Smooth muscle cell (in vitro differentiated cells): ENCODE results near the gene PM20D1. TPM values are rescaled to one million over a fixed set of nuclear protein-coding genes. Genes with fewer than 3 reads are reported as not detected.
"Not testable (repeated sequence)": the region's sequence is repeated elsewhere in the genome, so short reads cannot be mapped to it uniquely, and the experiment has no call there.

ENCODE experiments used
- DNase-seq: peaks from one replicate; lab custom pipeline; 2025; ENCODE audit not compliant: unreplicated experiment; lab: John Stamatoyannopoulos, UW
- H2AFZ ChIP-seq: fragments of 200-600 bp; sonication (generic); 2 replicates; pipeline ENCODE4 v1.6.0; 2016; ENCODE audit warnings: antibody characterized with exemption, low read depth, mild to moderate bottlenecking
- H3F3A ChIP-seq: fragments of 200-600 bp; sonication (generic); 2 replicates; pipeline ENCODE4 v1.6.0; 2017; ENCODE audit warnings: antibody characterized with exemption, low read depth
- H3K27ac ChIP-seq: fragments of 200-600 bp; sonication (generic); 2 replicates; pipeline ENCODE4 v1.5.1; 2016; ENCODE audit warnings: low read depth, mild to moderate bottlenecking
- H3K27me3 ChIP-seq: fragments of 200-600 bp; sonication (generic); 2 replicates; pipeline ENCODE4 v1.6.1; 2016; ENCODE audit warnings: low read depth, mild to moderate bottlenecking
- H3K36me3 ChIP-seq: fragments of 200-600 bp; sonication (generic); 2 replicates; pipeline ENCODE4 v1.5.1; 2016; ENCODE audit warnings: low read depth
- H3K4me1 ChIP-seq: fragments of 200-600 bp; sonication (generic); 2 replicates; pipeline ENCODE4 v1.5.1; 2016; ENCODE audit warnings: low read depth
- H3K4me2 ChIP-seq: fragments of 200-600 bp; sonication (generic); 2 replicates; pipeline ENCODE4 v1.6.0; 2016; ENCODE audit warnings: mild to moderate bottlenecking
- H3K4me3 ChIP-seq: fragments of 200-600 bp; sonication (generic); 2 replicates; pipeline ENCODE4 v1.5.1; 2016; ENCODE audit warnings: mild to moderate bottlenecking
- H3K79me2 ChIP-seq: fragments of 200-600 bp; sonication (generic); 2 replicates; pipeline ENCODE4 v1.6.0; 2016; ENCODE audit warnings: low read depth, mild to moderate bottlenecking
- H3K9ac ChIP-seq: fragments of 200-600 bp; sonication (generic); 2 replicates; pipeline ENCODE4 v1.6.0; 2016; ENCODE audit warnings: low read depth
- H3K9me3 ChIP-seq: fragments of 200-600 bp; sonication (generic); replicated peaks from 2 replicates; pipeline ENCODE4 v1.5.1; 2016; ENCODE audit warnings: low read depth
- H4K20me1 ChIP-seq: fragments of 200-600 bp; sonication (generic); 2 replicates; pipeline ENCODE4 v1.6.0; 2016; ENCODE audit warnings: low read depth
- WGBS: methylation state at CpG from one replicate; pipeline ENCODE4 v1.1.7; 2016; ENCODE audit warnings: low lambda C conversion rate; 5-methylcytosine and 5-hydroxymethylcytosine counted together
- polyA plus RNA-seq: library from polyadenylated mRNA; unstranded; fragments of >200 nt; fragmentation: Nextera tagmentation; extraction: Ambion mirVana; gene quantifications from 2 replicates; pipeline ENCODE4 v1.2.1, GENCODE V29; 2016
- total RNA-seq: library from RNA; depleted of rRNA; stranded (reverse); fragments of >200 nt; gene quantifications from 2 replicates; pipeline ENCODE4 v1.2.3, GENCODE V29; 2014
- TF ChIP-seq, protein P1 (sequence below): fragments of 200-600 bp; sonication (generic); IDR thresholded peaks from 2 replicates; pipeline ENCODE4 v1.5.1; 2017; ENCODE audit warnings: borderline replicate concordance, mild to moderate bottlenecking, antibody characterized with exemption; ENCODE audit not compliant: insufficient read depth, poor library complexity, severe bottlenecking

Gene PM20D1
- total and polyA plus RNA-seq, 2 experiments from 2014 or later, result not detected

DNA sequence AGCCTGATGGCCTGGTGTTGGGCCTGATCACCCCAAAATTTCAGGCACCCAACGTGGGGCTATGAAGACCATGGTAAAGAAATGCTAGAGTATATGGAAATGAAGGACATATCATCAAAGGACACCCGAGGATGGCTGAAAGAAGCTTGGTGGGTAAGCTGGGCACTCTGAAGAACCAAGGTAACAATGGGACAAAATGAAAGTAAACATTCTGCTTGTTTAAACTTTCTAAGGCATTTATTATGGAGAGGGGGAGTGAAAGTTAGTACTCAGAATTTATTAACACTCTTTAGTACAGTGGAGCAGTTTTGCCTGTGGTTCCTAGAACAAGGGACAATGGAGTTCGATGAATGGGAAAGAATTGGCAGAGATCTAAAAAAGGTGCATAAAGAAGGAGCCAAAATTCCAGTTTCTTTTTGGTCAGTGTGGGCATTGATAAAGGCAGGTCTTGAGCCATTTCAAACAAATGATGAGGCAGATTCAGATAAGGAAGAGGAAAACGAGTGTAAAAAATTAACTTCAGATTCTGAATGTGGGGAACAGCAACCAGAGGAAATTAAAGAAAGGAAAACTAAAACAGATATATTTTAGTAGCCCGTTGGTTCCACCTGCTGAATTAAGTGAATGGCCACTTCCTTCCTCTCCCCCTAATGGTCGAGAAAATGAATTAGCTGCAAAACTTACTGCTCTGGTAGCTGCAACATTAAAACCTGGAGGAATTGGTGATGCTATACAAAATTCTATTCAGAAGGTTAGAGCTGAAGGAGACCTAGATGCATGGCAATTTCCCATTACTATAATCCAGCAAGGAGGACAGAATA, 8.4 kb upstream of the PM20D1 start:
- 86% methylated on average over 6 of the region's 6 CpGs for WGBS
- Histone ChIP-seq H4K20me1 (no peaks in the 10 kb centered on the region), H3K79me2 (no peaks in the 10 kb centered on the region), H3K27me3 (no peaks in the 10 kb centered on the region), H3F3A (no peaks in the 10 kb centered on the region), H3K4me1 (no peaks in the 10 kb centered on the region), H3K9ac (no peak overlapping the region), H2AFZ (no peak overlapping the region), H3K36me3 (peaks cover 6% of the 10 kb centered on the region), H3K27ac (no peak overlapping the region), H3K4me2 (no peak overlapping the region), H3K4me3 (no peak overlapping the region), H3K9me3 (peaks cover 4% of the 10 kb centered on the region)
- TF ChIP-seq, protein P1, sequence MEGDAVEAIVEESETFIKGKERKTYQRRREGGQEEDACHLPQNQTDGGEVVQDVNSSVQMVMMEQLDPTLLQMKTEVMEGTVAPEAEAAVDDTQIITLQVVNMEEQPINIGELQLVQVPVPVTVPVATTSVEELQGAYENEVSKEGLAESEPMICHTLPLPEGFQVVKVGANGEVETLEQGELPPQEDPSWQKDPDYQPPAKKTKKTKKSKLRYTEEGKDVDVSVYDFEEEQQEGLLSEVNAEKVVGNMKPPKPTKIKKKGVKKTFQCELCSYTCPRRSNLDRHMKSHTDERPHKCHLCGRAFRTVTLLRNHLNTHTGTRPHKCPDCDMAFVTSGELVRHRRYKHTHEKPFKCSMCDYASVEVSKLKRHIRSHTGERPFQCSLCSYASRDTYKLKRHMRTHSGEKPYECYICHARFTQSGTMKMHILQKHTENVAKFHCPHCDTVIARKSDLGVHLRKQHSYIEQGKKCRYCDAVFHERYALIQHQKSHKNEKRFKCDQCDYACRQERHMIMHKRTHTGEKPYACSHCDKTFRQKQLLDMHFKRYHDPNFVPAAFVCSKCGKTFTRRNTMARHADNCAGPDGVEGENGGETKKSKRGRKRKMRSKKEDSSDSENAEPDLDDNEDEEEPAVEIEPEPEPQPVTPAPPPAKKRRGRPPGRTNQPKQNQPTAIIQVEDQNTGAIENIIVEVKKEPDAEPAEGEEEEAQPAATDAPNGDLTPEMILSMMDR, result no peak
- no peak for DNase-seq

DNA sequence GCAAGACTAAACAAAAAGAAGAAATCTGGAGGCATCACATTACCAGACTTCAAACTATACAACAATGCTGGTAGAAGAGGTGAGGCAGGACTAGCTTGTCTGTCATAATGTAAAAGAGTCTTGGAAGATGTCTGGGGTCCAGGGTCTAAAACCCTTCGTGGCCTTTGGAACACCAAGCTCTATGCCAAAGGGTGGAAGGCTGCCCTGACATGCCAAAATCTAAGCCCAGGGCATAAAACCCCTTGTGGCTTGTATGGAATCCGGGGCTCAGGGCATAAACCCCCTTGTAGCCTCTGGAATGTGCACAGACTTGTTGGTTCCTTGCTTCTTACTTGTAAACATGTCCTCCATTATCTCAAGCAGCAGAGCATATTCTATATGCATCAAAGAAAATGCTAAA, 7.6 kb upstream of the PM20D1 start:
- not testable (repeated sequence) for H3F3A ChIP-seq, H3K4me1 ChIP-seq, H3K9me3 ChIP-seq, H3K27ac ChIP-seq, H3K9ac ChIP-seq, H3K4me2 ChIP-seq, H4K20me1 ChIP-seq, H2AFZ ChIP-seq, H3K79me2 ChIP-seq, DNase-seq, H3K36me3 ChIP-seq, H3K4me3 ChIP-seq, H3K27me3 ChIP-seq
- WGBS, result 81% methylated on average over 2 of the region's 2 CpGs

DNA sequence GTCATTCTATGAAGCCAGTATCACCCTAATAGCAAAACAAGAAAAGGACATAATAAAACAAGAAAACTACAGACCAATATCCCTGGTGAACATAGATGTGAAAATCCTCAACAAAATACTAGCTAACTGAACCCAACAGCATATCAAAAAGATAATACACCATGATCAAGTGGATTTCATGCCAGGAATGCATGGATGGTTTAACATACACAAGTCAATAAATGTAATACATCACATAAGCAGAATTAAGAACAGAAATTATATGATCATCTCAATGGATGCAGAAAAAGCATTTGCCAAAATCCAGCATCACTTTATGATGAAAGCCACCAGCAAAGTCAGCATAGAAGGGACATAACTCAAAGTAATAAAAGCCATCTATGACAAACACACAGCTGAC, 6.5 kb upstream of the PM20D1 start:
- no peaks in the 10 kb centered on the region for H3F3A ChIP-seq
- no peak for DNase-seq
- H3K27ac ChIP-seq, result no peak overlapping the region
- TF ChIP-seq, protein P1, result no peak
- H3K4me3 ChIP-seq, result no peak overlapping the region
- no peak overlapping the region for H2AFZ ChIP-seq
- no peaks in the 10 kb centered on the region for H4K20me1 ChIP-seq
- no peak overlapping the region for H3K9ac ChIP-seq
- H3K27me3 ChIP-seq, result no peaks in the 10 kb centered on the region
- peaks cover 6% of the 10 kb centered on the region for H3K36me3 ChIP-seq
- H3K4me1 ChIP-seq, result no peaks in the 10 kb centered on the region
- no peak overlapping the region for H3K4me2 ChIP-seq
- H3K79me2 ChIP-seq, result no peaks in the 10 kb centered on the region
- H3K9me3 ChIP-seq, result peaks cover 15% of the 10 kb centered on the region

DNA sequence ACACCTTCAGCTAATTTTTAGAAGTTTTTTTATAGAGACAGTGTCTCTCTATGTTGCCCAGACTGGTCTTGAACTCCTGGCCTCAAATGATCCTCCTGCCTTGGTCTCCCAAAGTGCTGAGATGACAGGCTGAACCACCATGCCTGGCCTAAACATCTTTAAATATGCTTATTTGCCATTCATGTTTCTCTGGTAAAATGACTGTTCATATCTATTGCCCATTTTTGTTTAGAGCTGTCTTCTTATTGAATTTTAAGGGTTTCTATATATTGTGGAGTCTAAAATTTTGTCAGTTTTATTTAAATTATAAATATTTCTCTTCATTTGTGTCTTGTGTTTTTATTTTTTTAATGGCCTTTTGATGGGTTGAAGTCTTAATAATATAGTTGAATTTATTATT, 3.0 kb upstream of the PM20D1 start:
- Histone ChIP-seq H3K79me2 (no peaks in the 10 kb centered on the region), H3K9me3 (peaks cover 15% of the 10 kb centered on the region), H3K36me3 (peaks cover 6% of the 10 kb centered on the region), H3K4me2 (no peak overlapping the region), H2AFZ (no peak overlapping the region), H4K20me1 (no peaks in the 10 kb centered on the region), H3K4me3 (no peak overlapping the region), H3K27ac (no peak overlapping the region), H3K9ac (no peak overlapping the region), H3F3A (no peaks in the 10 kb centered on the region), H3K27me3 (no peaks in the 10 kb centered on the region), H3K4me1 (no peaks in the 10 kb centered on the region)
- TF ChIP-seq, protein P1, result no peak
- DNase-seq, result no peak
